DOHH2 (cell line): ENCODE data around the gene DPP6.

ENCODE experiments used
- H3F3A ChIP-seq: fragments of 200-600 bp; sonication (generic), shearing (Covaris generic); 2 replicates; pipeline ENCODE4 v1.6.0; 2016; ENCODE audit warnings: antibody characterized with exemption, mild to moderate bottlenecking; ENCODE audit not compliant: control insufficient read depth, insufficient read depth
- H3K27ac ChIP-seq: fragments of 200-600 bp; sonication (generic); 2 replicates; pipeline ENCODE4 v1.5.1; 2014; ENCODE audit warnings: low read depth, mild to moderate bottlenecking, low read length, moderate library complexity
- H3K27me3 ChIP-seq: fragments of 200-600 bp; sonication (generic); 2 replicates; pipeline ENCODE4 v1.6.1; 2014; ENCODE audit warnings: mild to moderate bottlenecking, low read length, mixed read lengths; ENCODE audit not compliant: control insufficient read depth
- H3K36me3 ChIP-seq: fragments of 200-600 bp; sonication (generic); 2 replicates; pipeline ENCODE4 v1.6.1; 2014; ENCODE audit warnings: mild to moderate bottlenecking, low read length, moderate library complexity, mixed read lengths; ENCODE audit not compliant: control insufficient read depth
- H3K4me1 ChIP-seq: fragments of 200-600 bp; sonication (generic); 2 replicates; pipeline ENCODE4 v1.6.1; 2014; ENCODE audit warnings: mild to moderate bottlenecking, low read length, mixed read lengths; ENCODE audit not compliant: control insufficient read depth
- H3K4me2 ChIP-seq: fragments of 200-600 bp; sonication (generic); 2 replicates; pipeline ENCODE4 v1.6.0; 2014; ENCODE audit warnings: mild to moderate bottlenecking, low read length, moderate library complexity
- H3K4me3 ChIP-seq: fragments of 200-600 bp; sonication (generic); 2 replicates; pipeline ENCODE4 v1.5.1; 2014; ENCODE audit warnings: mild to moderate bottlenecking, low read length, mixed read lengths
- H3K79me2 ChIP-seq: fragments of 200-600 bp; sonication (generic); 2 replicates; pipeline ENCODE4 v1.6.1; 2014; ENCODE audit warnings: mild to moderate bottlenecking, low read length, mixed read lengths; ENCODE audit not compliant: control insufficient read depth
- H3K9me2 ChIP-seq: fragments of 200-600 bp; sonication (generic); replicated peaks from 2 replicates; pipeline ENCODE4 v1.6.1; 2014; ENCODE audit warnings: mild to moderate bottlenecking, low read length, mixed read lengths; ENCODE audit not compliant: control insufficient read depth
- H3K9me3 ChIP-seq: fragments of 200-600 bp; sonication (generic); 2 replicates; pipeline ENCODE4 v1.6.1; 2014; ENCODE audit warnings: antibody characterized with exemption, low read length, mixed read lengths; ENCODE audit not compliant: control insufficient read depth, insufficient read depth
- H4K20me1 ChIP-seq: fragments of 200-600 bp; sonication (generic); 2 replicates; pipeline ENCODE4 v1.6.0; 2014; ENCODE audit warnings: low read depth, mild to moderate bottlenecking, antibody characterized with exemption, low read length, moderate library complexity; ENCODE audit not compliant: control insufficient read depth, insufficient read depth
- EZH2phosphoT487 ChIP-seq: fragments of 200-600 bp; sonication (generic); IDR thresholded peaks from 2 replicates; pipeline ENCODE4 v1.6.1; 2017; ENCODE audit warnings: borderline replicate concordance, mild to moderate bottlenecking, antibody characterized with exemption, low read length, moderate library complexity, mixed read lengths
- TF ChIP-seq, protein P1 (sequence below): fragments of 200-600 bp; sonication (generic); IDR thresholded peaks from one replicate; pipeline ENCODE4 v1.5.1; 2014; ENCODE audit warnings: antibody characterized with exemption, mild to moderate bottlenecking, low read depth, low read length; ENCODE audit not compliant: poor library complexity, severe bottlenecking

The DPP6 gene

DNA sequence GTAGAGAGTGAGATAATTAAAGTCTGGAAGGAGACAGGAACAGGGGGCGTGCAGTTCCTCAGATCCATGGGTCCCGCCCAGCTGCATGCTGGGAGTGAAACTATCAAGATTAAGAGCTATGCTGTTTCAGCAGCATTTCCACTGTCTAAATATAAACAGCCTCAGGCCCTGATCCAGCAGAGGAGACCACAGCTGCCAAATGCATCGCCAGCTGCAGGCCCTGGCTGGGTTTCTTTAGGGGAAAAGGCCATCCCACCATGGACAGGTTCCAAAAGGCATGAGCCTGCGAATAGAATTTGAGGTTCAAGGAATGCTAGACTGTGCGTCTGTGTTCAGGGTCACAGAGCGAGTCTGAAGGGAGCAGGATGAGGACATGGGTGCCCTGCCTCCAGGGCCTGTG is 539.3 kb downstream of the DPP6 start:
- Histone ChIP-seq H3K9me2 (no peaks in the 10 kb centered on the region), H3K4me3 (no peak overlapping the region), H4K20me1 (no peaks in the 10 kb centered on the region), H3K27ac (no peak overlapping the region), H3K79me2 (no peaks in the 10 kb centered on the region), H3K4me2 (no peak overlapping the region), H3K27me3 (no peaks in the 10 kb centered on the region), H3F3A (no peaks in the 10 kb centered on the region), H3K4me1 (no peaks in the 10 kb centered on the region), H3K36me3 (no peaks in the 10 kb centered on the region), H3K9me3 (peaks cover 5% of the 10 kb centered on the region; the same call in 1 of the 2 replicates)
- TF ChIP-seq, protein P1, sequence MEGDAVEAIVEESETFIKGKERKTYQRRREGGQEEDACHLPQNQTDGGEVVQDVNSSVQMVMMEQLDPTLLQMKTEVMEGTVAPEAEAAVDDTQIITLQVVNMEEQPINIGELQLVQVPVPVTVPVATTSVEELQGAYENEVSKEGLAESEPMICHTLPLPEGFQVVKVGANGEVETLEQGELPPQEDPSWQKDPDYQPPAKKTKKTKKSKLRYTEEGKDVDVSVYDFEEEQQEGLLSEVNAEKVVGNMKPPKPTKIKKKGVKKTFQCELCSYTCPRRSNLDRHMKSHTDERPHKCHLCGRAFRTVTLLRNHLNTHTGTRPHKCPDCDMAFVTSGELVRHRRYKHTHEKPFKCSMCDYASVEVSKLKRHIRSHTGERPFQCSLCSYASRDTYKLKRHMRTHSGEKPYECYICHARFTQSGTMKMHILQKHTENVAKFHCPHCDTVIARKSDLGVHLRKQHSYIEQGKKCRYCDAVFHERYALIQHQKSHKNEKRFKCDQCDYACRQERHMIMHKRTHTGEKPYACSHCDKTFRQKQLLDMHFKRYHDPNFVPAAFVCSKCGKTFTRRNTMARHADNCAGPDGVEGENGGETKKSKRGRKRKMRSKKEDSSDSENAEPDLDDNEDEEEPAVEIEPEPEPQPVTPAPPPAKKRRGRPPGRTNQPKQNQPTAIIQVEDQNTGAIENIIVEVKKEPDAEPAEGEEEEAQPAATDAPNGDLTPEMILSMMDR, result no peak
- TF ChIP-seq EZH2phosphoT487, result no peak

DNA sequence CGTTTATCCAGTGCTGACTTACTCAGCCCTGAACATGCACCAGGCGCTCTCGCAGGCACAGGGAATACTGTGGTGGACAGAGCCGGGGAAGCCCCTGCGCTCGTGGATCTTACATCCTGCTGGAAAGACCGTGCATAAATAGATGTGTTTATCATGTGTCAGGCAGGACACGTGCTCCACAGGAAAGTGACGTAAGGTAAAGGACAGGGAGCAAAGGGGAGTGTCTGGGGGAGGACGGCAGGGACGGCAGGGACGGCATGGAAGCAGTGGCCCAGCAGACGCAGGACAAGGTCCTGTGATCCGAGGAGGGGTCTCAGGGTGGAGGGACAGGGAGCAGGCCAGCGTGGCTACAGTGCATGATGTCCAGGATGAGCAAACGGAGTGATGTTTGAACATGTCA is 540.2 kb downstream of the DPP6 start:
- no peaks in the 10 kb centered on the region for H4K20me1 ChIP-seq
- TF ChIP-seq EZH2phosphoT487, result no peak
- TF ChIP-seq, protein P1, result no peak
- no peaks in the 10 kb centered on the region for H3K9me2 ChIP-seq
- H3K79me2 ChIP-seq, result no peaks in the 10 kb centered on the region
- H3K36me3 ChIP-seq, result no peaks in the 10 kb centered on the region
- no peaks in the 10 kb centered on the region for H3K4me1 ChIP-seq
- H3K9me3 ChIP-seq, result peaks cover 5% of the 10 kb centered on the region; the same call in 1 of the 2 replicates
- H3K27ac ChIP-seq, result no peak overlapping the region
- H3K4me3 ChIP-seq, result no peak overlapping the region
- H3K27me3 ChIP-seq, result no peaks in the 10 kb centered on the region
- H3F3A ChIP-seq, result no peaks in the 10 kb centered on the region
- no peak overlapping the region for H3K4me2 ChIP-seq

DNA sequence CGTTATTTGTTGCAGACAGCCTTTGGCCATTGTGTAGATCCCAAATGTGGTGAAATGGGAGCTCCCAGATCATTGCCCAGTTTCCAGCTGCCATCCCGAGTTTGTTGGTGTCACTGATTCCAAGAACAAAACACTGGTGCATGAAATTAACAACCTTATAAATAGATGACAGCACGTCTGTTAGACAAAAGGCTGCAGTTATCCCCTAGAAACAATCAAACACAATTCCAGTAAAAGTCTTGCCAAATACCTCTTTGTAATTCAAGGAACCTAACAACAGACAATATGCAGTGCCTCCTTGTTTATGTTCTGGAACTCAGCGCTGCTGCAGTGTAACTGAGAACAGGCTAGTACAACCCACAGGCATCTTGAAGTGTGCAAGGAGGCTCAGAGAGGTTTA is 546.2 kb downstream of the DPP6 start:
- H4K20me1 ChIP-seq, result no peaks in the 10 kb centered on the region
- H3K27ac ChIP-seq, result no peak overlapping the region
- no peaks in the 10 kb centered on the region for H3F3A ChIP-seq
- H3K9me3 ChIP-seq, result no peaks in the 10 kb centered on the region
- no peaks in the 10 kb centered on the region for H3K27me3 ChIP-seq
- no peak for TF ChIP-seq EZH2phosphoT487
- TF ChIP-seq, protein P1, result no peak
- H3K4me3 ChIP-seq, result no peak overlapping the region
- H3K4me2 ChIP-seq, result no peak overlapping the region
- H3K9me2 ChIP-seq, result no peaks in the 10 kb centered on the region
- H3K79me2 ChIP-seq, result no peaks in the 10 kb centered on the region
- no peaks in the 10 kb centered on the region for H3K4me1 ChIP-seq
- no peaks in the 10 kb centered on the region for H3K36me3 ChIP-seq

DNA sequence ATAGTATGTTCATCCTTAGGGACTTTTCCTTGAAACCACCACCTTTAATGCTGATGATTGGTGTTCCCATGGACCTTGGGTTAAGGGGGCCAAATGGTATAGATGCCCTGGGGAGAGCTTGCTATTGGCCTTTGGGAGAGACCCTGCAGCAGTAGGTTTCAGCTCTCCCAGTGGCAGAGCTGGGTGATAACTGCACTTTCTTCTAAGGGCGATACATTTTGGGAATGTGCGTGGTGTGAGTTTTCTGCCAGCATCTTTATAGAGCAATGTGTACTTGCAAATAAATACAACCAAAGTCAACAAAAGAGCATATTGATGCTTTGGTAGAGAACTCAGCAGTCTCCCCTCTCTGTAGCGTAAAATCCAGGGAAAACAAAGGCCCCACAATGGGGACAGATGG is 546.7 kb downstream of the DPP6 start:
- Histone ChIP-seq H3K27ac (no peak overlapping the region), H3K36me3 (no peaks in the 10 kb centered on the region), H3K4me2 (no peak overlapping the region), H3K79me2 (no peaks in the 10 kb centered on the region), H3K9me3 (no peaks in the 10 kb centered on the region), H3F3A (no peaks in the 10 kb centered on the region), H4K20me1 (no peaks in the 10 kb centered on the region), H3K9me2 (no peaks in the 10 kb centered on the region), H3K4me1 (no peaks in the 10 kb centered on the region), H3K27me3 (no peaks in the 10 kb centered on the region), H3K4me3 (no peak overlapping the region)
- TF ChIP-seq EZH2phosphoT487, result no peak
- TF ChIP-seq, protein P1, result no peak
